DOHH2 (cell line): ENCODE data around the gene CTDP1.

Experiments used
- H3F3A ChIP-seq: fragments of 200-600 bp; sonication (generic), shearing (Covaris generic); 2 replicates; pipeline ENCODE4 v1.6.0; 2016; ENCODE audit warnings: antibody characterized with exemption, mild to moderate bottlenecking; ENCODE audit not compliant: control insufficient read depth, insufficient read depth
- H3K27ac ChIP-seq: fragments of 200-600 bp; sonication (generic); 2 replicates; pipeline ENCODE4 v1.5.1; 2014; ENCODE audit warnings: low read depth, mild to moderate bottlenecking, low read length, moderate library complexity
- H3K27me3 ChIP-seq: fragments of 200-600 bp; sonication (generic); 2 replicates; pipeline ENCODE4 v1.6.1; 2014; ENCODE audit warnings: mild to moderate bottlenecking, low read length, mixed read lengths; ENCODE audit not compliant: control insufficient read depth
- H3K36me3 ChIP-seq: fragments of 200-600 bp; sonication (generic); 2 replicates; pipeline ENCODE4 v1.6.1; 2014; ENCODE audit warnings: mild to moderate bottlenecking, low read length, moderate library complexity, mixed read lengths; ENCODE audit not compliant: control insufficient read depth
- H3K4me1 ChIP-seq: fragments of 200-600 bp; sonication (generic); 2 replicates; pipeline ENCODE4 v1.6.1; 2014; ENCODE audit warnings: mild to moderate bottlenecking, low read length, mixed read lengths; ENCODE audit not compliant: control insufficient read depth
- H3K4me2 ChIP-seq: fragments of 200-600 bp; sonication (generic); 2 replicates; pipeline ENCODE4 v1.6.0; 2014; ENCODE audit warnings: mild to moderate bottlenecking, low read length, moderate library complexity
- H3K4me3 ChIP-seq: fragments of 200-600 bp; sonication (generic); 2 replicates; pipeline ENCODE4 v1.5.1; 2014; ENCODE audit warnings: mild to moderate bottlenecking, low read length, mixed read lengths
- H3K79me2 ChIP-seq: fragments of 200-600 bp; sonication (generic); 2 replicates; pipeline ENCODE4 v1.6.1; 2014; ENCODE audit warnings: mild to moderate bottlenecking, low read length, mixed read lengths; ENCODE audit not compliant: control insufficient read depth
- H3K9me2 ChIP-seq: fragments of 200-600 bp; sonication (generic); replicated peaks from 2 replicates; pipeline ENCODE4 v1.6.1; 2014; ENCODE audit warnings: mild to moderate bottlenecking, low read length, mixed read lengths; ENCODE audit not compliant: control insufficient read depth
- H3K9me3 ChIP-seq: fragments of 200-600 bp; sonication (generic); 2 replicates; pipeline ENCODE4 v1.6.1; 2014; ENCODE audit warnings: antibody characterized with exemption, low read length, mixed read lengths; ENCODE audit not compliant: control insufficient read depth, insufficient read depth
- H4K20me1 ChIP-seq: fragments of 200-600 bp; sonication (generic); 2 replicates; pipeline ENCODE4 v1.6.0; 2014; ENCODE audit warnings: low read depth, mild to moderate bottlenecking, antibody characterized with exemption, low read length, moderate library complexity; ENCODE audit not compliant: control insufficient read depth, insufficient read depth
- EZH2phosphoT487 ChIP-seq: fragments of 200-600 bp; sonication (generic); IDR thresholded peaks from 2 replicates; pipeline ENCODE4 v1.6.1; 2017; ENCODE audit warnings: borderline replicate concordance, mild to moderate bottlenecking, antibody characterized with exemption, low read length, moderate library complexity, mixed read lengths
- TF ChIP-seq, protein P1 (sequence below): fragments of 200-600 bp; sonication (generic); IDR thresholded peaks from one replicate; pipeline ENCODE4 v1.5.1; 2014; ENCODE audit warnings: antibody characterized with exemption, mild to moderate bottlenecking, low read depth, low read length; ENCODE audit not compliant: poor library complexity, severe bottlenecking

CTDP1 gene

DNA sequence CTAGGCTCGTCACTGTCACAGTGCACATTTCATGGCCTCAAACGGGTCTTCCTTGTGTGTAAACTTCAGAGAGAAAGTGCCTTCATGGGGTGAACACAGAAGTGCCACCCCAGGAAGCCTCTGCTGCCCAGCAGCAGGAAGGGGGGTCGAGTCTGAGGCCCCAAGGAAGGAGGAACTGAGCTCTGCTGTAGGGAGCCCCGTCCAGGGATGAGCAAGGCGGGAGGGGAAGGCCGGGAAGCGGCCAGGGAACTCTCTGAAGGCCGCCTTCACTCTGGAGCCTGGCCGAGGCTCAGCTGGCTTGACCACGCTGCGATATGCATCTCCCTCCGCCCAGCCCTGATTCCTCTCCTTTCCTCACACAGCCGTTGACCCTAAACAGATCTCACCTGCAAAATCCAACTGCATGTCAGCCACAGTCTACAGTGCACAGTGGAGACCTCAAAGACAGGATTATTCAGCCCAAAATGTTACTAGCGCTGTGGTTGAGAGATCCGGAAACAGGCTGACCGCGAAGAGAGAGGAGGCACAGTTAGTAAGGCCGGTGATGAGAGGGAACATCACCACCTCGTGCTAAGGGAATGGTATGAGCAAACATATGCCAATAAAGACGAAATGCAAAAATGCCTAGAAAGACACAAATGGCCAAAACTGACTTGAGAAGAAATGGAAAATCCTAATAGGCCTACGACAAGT lies 34.2 kb upstream of the CTDP1 start:
- Histone ChIP-seq H3K36me3 (no peaks in the 10 kb centered on the region), H3K4me3 (no peak overlapping the region), H3K27me3 (peaks cover 19% of the 10 kb centered on the region), H3K4me2 (no peak overlapping the region), H3K79me2 (no peaks in the 10 kb centered on the region), H3K9me3 (no peaks in the 10 kb centered on the region), H3K4me1 (peaks cover 11% of the 10 kb centered on the region), H3K27ac (no peak overlapping the region), H3F3A (no peaks in the 10 kb centered on the region), H4K20me1 (no peaks in the 10 kb centered on the region), H3K9me2 (no peaks in the 10 kb centered on the region)
- no peak for TF ChIP-seq EZH2phosphoT487
- TF ChIP-seq, protein P1, sequence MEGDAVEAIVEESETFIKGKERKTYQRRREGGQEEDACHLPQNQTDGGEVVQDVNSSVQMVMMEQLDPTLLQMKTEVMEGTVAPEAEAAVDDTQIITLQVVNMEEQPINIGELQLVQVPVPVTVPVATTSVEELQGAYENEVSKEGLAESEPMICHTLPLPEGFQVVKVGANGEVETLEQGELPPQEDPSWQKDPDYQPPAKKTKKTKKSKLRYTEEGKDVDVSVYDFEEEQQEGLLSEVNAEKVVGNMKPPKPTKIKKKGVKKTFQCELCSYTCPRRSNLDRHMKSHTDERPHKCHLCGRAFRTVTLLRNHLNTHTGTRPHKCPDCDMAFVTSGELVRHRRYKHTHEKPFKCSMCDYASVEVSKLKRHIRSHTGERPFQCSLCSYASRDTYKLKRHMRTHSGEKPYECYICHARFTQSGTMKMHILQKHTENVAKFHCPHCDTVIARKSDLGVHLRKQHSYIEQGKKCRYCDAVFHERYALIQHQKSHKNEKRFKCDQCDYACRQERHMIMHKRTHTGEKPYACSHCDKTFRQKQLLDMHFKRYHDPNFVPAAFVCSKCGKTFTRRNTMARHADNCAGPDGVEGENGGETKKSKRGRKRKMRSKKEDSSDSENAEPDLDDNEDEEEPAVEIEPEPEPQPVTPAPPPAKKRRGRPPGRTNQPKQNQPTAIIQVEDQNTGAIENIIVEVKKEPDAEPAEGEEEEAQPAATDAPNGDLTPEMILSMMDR, result no peak

DNA sequence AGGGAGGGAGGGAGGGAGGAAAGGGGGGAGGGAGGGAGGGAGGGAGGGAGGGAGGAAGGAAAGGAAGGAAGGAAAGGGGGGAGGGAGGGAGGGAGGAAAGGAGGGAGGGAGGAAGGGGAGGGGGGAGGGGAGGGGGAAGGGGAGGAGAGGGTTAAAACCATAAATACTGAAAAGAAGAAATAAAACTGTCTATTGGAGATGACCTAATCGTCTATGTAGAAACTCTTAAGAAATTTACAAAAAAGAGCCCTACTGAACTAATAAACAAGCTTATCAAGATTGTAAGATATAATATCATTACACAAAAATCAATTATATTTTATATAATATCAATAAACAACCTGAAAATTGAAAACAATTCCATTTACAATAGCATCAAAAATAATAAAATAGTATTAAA lies 32.3 kb upstream of the CTDP1 start:
- Histone ChIP-seq H3F3A (no peaks in the 10 kb centered on the region), H3K4me3 (no peak overlapping the region), H3K36me3 (no peaks in the 10 kb centered on the region), H3K9me3 (no peaks in the 10 kb centered on the region), H4K20me1 (no peaks in the 10 kb centered on the region), H3K9me2 (no peaks in the 10 kb centered on the region), H3K27ac (no peak overlapping the region), H3K79me2 (no peaks in the 10 kb centered on the region), H3K4me2 (no peak overlapping the region), H3K27me3 (peaks cover 19% of the 10 kb centered on the region), H3K4me1 (peaks cover 11% of the 10 kb centered on the region)
- no peak for TF ChIP-seq EZH2phosphoT487
- TF ChIP-seq, protein P1, result no peak

DNA sequence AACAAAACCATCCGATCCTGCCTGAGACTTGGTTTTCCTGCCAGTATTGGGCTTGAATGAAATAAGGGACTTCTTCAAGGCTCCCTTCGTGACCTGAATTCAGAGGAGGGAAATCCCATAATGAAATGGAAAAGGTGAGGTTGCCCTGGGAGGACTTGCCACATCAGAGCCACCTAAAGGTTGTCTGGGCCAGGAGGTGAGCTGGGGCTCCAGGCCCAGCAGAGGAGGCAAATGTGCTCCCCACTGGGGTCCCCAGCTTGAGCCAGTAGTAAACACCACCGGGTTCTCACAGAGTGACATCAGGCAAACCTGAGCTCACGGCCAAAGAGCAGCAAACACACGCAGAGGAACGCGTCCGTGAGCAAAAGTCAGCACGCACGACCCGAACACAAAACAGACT lies 28.6 kb upstream of the CTDP1 start:
- no peak overlapping the region for H3K27ac ChIP-seq
- TF ChIP-seq, protein P1, result no peak
- TF ChIP-seq EZH2phosphoT487, result no peak

More for the DNA sequence above, 28.6 kb upstream of the CTDP1 start:
- H3K9me2 ChIP-seq, result no peaks in the 10 kb centered on the region
- H3K4me3 ChIP-seq, result no peak overlapping the region
- no peak overlapping the region for H3K4me2 ChIP-seq
- no peaks in the 10 kb centered on the region for H3K36me3 ChIP-seq
- H3F3A ChIP-seq, result no peaks in the 10 kb centered on the region
- H3K27me3 ChIP-seq, result peaks cover 7% of the 10 kb centered on the region
- H3K9me3 ChIP-seq, result no peaks in the 10 kb centered on the region
- no peaks in the 10 kb centered on the region for H3K79me2 ChIP-seq
- H4K20me1 ChIP-seq, result no peaks in the 10 kb centered on the region
- no peaks in the 10 kb centered on the region for H3K4me1 ChIP-seq
